ENCODE measurements around the gene G6PC3.

GRCh38 chr17:44102849-44103622 lies 32.5 kb downstream of the G6PC3 start:
- no peak for TF ChIP-seq POLR2AphosphoS5 (IDR thresholded peaks at IDR 0.05; ENCODE audit: borderline replicate concordance, low read depth, low read length)
- TF ChIP-seq EZH2 (IDR thresholded peaks at IDR 0.05) = no peak
